Activated CD8-positive, alpha-beta memory T cell treated with anti-CD3 and anti-CD28 coated beads, Interleukin-2, amount 50 U/mL, for 1 hour (primary cell): ENCODE results near the gene AP1B1.

Source experiments
- DNase-seq: peaks from one replicate; pipeline ENCODE4 v3.0.0-alpha.2; 2020; ENCODE audit errors: extremely low read depth

AP1B1 gene

DNA sequence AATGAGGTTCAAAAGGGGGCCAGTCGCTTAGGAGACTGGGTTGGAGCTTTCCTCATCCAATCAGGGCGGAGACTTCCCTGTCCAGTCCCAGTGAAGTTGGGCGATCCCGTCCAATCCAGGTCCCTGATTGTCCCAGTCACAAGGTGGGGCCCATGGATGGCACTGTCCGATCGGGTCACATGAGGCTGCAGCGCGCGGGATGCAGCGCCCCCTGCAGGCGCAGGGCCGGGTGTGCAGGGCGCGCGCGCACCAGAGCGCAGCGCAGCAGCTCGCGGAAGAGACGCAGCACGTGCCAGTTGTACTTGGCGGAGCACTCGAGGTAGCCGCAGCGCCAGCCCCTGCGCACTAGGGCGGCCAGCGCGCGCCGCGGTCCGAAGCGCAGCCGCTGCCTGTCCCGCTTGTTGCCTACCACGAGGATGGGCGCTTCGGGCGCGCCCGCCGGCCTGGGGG is 75.2 kb downstream of the AP1B1 start:
- DNase-seq, result no peak

DNA sequence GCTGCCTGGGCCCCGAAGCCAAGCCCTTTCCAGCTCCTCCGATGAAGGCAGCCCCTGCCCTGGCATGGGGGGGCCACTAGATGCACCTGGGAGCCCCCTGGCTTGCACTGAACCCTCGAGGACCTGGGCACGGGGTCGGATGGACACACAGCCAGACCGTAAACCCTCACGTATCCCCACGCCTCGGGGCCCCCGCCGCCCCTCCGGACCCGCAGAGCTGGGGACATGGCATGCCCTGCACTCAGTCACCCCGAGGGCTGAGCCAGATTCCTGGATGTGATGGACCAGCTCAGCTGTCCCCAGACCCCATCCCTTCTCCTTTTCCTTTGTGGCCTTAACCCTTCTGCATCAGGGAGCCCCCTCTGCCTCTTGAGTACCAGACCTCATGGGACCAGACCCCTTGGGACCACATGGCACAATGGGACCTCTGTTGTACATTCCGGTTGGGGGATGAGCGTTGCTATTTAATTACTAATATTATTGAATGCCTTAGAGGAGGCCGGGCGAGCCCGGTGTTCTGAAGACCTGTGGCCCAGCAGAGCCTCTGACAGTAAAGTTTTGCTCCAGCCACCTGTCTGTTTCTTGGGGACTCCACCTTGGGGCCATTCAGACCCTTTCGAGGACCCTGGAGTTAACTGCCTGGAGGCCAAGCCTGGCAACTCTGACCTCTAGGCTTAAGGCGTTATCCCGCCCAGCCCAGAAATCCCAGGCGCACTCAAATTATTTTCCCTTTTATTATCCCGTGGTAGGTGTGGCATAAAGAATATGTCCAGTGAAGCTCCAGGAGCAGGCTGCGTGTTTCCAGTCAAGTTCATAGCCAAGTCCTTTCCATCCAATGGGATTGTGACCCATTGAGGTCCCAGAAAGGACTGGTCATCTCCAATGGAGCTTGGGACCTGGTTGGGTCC is 75.9 kb downstream of the AP1B1 start:
- no peak for DNase-seq

DNA sequence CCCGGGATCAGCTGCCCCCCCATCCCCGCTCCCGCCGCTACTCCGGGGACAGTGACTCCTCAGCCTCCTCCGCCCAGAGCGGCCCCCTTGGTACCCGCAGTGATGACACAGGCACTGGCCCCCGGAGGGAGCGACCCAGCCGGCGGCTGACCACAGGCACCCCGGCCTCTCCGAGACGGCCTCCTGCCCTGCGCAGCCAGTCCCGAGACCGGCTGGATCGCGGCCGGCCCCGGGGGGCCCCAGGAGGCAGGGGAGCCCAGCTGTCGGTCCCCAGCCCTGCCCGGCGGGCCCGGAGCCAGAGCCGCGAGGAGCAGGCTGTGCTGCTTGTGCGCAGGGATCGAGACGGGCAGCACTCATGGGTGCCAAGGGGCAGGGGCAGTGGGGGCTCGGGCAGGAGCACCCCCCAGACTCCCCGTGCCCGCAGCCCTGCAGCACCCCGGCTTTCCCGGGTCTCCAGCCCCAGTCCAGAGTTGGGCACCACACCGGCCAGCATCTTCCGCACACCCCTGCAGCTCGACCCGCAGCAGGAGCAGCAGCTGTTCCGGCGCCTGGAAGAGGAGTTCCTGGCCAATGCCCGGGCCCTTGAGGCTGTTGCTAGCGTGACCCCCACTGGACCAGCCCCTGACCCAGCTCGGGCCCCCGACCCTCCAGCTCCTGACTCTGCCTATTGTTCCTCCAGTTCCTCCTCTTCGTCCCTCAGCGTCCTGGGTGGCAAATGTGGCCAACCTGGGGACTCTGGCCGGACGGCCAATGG is 76.7 kb downstream of the AP1B1 start:
- DNase-seq, result no peak

DNA sequence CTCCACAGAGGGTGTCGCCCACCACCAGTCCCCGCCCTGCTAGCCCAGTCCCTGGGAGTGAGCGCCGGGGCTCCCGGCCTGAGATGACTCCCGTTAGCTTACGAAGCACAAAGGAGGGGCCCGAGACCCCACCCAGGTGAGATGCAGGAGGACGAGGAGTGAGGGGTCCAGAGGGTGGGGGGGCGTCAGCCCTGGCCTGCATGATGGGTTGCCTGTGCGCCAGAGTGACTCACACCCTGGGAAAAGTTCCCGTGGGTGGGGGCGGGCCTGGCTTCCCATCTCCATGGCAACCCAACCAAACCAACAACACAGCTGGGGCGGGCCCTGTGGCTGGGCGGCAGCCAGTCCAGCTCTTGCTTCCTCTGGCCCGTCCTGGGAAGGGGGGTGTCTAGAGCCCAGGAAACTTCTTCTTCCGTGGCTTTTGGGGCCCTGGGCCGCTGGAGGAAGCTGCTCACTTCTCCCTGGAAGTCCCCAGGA is 77.5 kb downstream of the AP1B1 start:
- DNase-seq, result no peak

DNA sequence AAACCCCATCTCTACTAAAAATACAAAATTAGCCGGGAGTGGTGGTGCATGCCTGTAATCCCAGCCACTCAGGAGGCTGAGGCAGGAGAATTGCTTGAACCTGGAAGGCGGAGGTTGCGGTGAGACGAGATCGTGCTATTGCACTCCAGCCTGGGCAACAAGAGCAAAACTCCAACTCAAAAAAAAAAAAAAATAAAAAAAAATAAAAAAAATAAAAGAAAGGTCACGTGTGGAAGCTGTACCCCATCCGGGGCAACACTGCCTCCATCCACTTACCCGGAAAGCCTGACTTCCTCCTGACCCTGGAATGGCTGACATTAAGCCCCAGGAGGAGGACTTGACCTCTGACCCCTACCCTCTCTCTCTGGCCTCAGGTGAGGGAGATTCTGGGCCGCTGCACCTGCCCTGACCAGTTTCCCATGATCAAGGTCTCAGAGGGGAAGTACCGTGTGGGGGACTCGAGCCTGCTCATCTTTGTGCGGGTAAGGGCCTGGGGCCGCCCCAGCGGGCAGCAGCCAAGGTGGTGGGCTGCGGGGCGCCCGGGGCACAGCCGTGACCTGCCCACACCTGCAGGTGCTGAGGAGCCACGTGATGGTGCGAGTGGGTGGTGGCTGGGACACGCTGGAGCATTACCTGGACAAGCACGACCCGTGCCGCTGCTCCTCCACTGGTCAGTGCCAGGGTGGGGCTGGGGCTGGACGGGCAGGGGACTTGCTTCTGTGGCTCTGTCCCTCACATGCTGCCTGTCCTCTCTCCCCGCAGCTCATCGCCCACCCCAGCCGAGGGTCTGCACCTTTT is 78.1 kb downstream of the AP1B1 start:
- no peak for DNase-seq

DNA sequence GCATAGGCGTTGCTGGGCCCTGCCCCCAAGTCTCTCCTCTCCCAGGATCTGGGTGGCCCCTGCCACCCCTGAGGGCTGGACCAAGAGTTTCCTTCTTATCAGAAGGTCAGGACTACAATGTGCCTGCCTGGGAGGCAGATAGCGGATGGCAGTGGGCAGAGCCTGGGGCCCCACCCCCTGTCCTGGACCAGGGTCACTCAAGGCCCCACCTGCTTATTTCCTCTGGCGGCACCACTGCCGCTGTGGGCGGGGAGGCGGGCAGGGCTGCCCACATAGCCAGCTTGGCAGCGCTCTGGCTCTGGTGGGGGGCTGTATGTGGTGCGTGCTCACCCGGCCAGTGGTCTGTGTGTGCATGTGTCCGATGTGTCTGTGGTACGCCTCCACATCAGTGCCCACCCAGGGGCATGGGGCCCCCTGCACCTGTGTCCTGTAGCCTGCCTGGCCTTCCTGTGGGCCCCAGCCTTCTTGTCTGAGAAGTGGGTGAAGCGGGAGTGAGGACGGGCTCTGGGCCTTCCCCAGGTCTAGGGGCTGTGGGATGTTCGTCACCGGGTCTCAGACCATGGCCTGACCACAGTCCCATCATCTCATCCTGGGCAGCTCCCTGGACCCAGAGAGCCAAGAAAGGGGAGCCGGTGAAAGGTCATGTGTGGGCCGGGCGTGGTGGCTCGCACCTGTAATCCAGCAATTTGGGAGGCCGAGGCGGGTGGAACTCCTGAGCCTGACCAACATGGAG is 78.9 kb downstream of the AP1B1 start:
- DNase-seq, result no peak

DNA sequence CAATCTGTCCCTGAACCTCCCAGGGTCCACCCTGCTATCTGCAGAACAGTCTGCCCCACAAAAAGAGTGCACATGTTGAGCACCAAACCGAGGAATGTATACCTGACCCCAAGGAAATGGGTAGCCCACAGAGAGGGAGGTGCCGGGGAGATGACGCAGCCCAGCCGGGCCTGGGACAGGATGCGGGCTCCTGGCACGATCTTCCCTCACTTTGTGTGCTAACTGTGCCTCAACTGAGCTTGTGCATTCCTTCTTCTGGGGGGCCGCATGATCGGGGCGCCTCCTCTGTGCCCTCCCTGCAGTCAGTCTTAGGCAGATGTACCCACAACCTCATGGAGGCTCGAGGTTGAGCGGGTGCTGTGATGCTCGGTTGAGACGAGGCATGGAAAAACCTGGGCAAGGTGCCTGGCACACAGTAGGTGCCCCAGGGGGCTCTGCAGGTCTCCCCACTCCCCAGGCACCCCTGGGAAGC is 79.5 kb downstream of the AP1B1 start:
- DNase-seq, result no peak

DNA sequence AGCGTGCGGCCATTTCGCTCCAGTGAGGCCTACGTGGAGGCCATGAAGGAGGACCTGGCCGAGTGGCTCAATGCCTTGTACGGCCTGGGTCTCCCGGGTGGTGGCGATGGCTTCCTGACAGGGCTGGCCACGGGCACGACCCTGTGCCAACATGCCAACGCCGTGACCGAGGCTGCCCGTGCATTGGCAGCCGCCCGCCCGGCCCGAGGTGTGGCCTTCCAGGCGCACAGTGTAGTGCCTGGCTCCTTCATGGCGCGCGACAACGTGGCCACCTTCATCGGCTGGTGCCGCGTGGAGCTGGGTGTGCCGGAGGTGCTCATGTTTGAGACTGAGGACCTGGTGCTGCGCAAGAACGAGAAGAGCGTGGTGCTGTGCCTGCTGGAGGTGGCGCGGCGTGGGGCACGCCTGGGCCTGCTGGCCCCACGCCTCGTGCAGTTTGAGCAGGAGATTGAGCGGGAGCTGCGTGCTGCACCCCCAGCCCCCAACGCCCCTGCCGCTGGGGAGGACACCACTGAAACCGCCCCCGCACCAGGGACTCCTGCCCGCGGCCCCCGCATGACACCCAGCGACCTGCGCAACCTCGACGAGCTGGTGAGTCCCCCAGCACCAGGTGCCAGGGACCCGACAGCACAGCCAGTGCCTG is 80.1 kb downstream of the AP1B1 start:
- DNase-seq, result no peak

DNA sequence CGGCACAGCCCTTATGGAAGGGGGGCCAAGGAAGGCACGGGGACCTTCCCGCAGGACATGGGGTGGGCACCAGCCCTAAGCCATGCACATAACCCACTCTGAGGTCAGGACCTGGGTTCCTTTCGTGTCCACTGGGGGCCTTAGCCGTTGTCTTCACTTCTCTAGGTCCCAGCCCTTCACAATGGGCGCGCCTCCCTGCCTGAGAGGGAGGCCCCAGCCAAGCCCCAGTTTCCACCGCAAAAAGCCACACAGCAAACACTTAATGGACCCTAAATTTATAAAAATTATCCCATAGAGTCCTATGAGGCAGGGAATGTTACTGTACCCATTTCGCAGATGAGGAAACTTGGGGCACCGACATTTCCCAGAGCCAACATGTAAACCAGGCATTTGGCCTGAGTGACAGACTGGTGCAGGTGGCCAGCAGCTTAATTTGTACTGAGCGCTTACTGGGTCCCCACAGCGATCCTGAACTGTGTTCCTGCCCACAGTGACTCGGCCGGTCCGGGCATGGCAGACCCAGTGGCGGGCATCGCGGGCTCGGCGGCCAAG is 80.7 kb downstream of the AP1B1 start:
- no peak for DNase-seq

DNA sequence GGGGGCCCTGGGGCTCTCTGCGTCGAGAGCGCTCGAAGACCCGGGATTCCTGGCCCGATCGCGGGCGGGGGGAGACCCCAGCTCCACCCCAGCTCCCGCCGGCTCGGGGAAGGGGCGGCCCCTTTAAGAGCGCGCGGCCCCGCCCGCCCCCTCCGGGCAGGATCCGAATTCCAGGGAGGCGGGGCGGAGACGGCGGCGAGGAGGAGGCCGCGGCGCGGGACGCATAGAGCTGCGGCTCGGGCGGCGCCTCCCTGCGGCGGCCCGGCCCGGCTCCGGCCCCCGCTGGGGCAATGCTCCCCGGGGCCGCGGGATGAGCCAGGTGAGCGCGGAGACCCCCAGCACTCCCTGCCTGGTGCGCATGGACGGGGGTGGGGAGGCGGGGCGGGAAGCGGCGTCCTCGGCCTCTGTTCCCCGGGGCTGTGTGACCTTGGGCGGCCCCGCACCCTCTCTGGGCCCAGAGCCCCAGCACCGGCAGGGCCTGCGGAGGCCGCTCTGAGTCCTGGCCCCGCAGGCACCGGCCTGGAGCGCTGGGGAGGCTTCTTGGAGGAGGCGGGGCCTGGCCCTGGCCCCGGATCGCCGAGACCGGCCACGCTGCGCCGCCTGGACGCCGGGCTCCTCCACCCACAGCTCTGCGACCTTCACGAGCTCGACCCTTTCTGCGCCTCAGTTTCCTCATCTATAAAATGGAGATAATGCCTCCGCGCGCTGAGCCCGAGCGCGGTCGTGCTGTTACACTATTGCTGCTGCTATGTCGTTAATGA is 81.4 kb downstream of the AP1B1 start:
- no peak for DNase-seq

DNA sequence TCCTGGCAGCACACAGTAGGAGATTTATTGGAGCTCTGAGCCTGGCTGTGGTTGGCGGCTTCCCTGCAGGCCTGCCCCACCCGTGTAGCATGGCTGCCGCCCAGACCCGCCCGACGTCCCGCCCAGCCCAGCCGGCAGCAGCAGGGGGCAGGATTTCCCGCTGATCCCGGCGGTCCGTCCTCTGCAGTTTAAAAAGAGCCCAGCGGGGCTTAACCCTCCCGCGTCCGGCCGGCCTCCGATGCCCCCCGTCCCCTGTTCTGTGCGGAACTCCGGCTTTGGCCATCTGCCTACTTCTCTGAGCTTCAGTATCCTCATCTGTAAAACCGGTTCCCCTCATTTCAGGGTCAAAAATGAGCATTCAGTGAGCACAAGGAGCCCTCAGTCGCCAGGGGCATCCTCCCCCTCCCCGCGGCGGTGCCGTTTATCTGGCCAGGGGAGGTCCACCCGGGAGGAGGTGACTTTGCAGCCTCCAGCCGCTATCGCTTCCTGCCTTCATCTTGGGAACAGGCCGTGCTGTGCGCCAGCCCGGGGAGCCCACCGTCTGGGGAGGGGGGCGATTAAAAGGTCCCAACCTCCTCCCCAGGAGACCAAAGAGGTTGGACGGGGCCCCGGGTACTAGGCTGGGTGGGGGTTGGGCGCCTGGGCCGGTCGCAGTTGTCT is 82.1 kb downstream of the AP1B1 start, which contains the start of gene GAS2L1:
GAS2L1 (plus strand) TSS at position 476 of the 660 bp plus-strand sequence. CDS start 1,456 bp downstream, outside the sequence.
- no peak for DNase-seq

DNA sequence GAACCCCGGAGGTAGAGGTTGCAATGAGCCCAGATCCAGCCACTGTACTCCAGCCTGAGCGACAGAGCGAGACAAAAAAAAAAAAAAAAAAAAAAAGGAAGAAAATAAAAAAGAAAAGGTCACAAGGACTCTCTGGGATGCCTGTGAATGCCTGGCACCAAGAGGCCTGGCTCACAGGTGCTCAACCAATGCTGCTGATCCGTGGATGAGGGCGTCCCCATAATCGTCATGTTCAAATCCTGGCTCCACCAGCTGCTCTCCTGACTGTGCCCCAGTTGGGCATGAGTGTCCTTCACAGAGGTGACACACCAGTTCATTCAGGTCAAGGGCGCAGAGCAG is 82.6 kb downstream of the AP1B1 start:
- DNase-seq, result no peak

DNA sequence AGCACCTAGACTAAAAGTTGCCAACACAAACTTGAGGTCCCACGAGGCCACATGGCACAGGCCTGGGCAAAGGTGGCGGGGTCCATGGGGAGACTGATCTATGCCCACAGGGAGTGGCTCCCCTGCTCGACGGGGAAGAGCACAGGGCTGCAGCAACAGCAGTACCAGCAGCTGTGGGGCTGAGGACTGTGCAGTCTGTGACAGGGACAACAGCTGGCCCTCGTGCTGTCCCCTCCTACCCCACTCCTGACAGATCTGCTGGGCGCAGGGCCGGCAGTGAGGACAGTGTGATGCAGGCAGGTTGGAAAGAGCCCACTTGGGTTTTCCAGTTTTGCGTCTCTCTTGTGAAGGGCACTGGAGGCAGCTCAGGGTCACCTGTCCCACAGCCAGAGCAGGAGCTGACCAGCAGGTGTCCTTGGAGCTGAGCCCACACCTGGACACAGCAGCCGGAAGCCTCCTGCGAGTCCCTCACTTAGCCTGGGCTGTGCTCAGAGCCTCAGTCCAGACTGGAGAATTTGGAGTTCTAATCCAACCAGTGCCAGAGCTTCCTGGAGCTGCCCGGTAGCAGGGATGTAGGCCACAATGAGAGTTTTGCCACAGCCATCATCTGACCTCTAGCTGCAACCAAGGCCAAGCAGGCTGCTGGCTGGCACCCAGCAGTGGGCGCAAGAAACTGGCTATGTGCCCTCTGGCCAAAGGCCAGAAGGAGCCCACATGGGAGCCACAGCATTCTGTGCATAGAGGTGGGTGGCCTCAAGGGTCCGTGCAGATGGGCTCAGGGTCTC is 85.5 kb downstream of the AP1B1 start:
- no peak for DNase-seq

DNA sequence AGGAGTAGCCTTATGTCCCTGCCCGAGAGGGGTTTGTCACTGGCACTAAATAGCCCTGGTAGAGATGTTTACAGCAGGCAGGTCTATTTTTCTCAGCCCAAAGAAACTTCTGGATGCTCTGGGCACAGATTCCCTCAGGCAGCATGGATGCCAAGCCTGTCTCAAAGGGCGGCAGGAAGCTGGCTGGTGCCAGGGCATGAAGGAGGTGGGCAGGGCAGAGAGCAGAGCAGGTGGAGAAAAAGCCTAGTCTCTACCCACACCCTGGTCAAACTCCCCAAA is 86.0 kb downstream of the AP1B1 start:
- no peak for DNase-seq

DNA sequence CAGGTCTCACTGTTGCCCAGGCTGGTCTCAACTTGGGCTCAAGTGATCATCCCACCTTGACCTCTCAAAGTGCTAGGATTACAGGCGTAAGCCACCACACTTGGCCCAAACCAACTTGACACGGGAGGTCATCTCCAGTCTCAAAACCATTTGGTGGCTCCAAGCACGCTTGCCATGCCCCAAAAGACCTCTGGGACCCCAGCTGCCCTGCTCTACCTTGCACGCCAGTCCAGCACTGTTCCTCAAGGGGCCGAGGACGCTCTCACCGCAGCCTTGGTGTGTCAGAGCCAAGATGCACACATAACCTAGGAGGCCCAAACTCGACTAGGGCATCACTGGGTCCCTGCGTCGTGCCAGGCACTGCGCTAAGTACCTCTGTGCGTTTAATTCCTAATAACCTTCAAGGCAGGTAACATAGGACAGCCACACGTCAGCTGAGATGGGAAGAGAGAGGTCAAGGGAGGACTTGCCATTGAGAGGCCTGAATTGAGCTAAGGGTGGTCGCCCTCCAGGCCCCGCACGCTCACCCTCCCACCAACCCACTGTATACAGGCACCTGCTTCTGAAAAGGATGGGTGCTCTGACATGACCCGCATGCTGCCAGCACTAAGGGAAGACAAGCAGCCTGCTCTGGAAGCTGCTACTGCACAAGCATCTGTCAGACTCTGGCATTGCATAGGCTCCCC is 86.5 kb downstream of the AP1B1 start:
- DNase-seq, result no peak

DNA sequence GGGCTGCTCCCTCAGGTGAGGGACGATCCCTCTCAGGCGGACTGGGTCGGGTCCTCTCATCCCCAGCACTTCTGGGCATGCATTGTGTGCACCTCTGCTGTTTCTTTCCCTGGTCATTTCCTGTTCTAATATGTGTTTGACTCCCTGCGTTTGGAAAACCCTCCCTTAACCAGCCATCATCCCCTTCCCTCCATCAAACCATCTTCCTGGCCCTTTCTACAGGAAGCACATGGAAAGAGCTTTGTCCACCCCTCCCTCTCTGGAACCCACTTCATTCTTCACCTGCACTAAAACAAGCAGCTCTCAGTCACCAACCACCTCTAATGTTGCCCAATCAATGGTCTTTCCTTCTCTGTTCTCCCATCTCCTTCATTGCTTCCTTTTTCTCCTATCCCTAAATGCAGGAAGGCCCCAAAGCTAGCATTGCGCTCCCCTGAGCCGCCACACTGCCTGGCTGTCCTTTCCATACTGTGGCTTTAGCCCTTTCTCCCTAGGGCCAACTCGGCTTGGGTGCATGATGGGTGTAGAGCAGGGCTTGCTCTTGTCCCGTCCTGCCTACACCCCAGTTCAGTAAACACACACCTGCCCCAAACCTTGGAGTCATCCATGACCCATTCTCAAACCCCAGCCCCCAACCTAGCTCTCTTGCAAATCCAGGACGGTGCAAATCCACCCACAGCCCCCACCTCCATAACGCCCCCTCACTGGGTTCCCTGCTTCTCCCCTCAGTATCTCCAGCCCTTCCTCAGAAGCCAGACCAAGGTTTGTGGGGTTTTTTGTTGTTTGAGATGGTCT is 87.4 kb downstream of the AP1B1 start:
- DNase-seq, result no peak

DNA sequence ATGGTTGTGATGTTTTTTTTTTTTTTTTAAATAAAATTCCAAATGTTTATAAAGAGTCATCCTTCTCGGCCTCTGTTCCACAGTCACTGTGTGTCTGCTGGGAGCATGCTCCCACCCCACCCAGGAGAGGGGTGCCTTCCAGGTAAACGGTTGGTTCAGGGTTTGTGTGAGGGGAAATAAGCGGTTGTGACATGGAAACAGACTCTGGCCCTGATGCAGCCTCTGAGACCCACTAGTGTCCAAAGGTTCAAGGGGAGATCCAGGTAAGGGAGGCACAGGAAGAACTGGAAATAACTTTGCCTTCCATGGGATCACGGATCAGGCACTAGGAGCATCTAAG is 87.9 kb downstream of the AP1B1 start:
- DNase-seq, result no peak
